Retinal pigment epithelial cell (primary cell): ENCODE data around the gene TTC12.

Source experiments
- DNase-seq: peaks from one replicate; pipeline ENCODE4 v3.0.0-alpha.2; 2010; ENCODE audit warnings: low read depth
- H3K4me3 ChIP-seq: 2 replicates; pipeline ENCODE4 v1.5.1; 2011; ENCODE audit warnings: mild to moderate bottlenecking, low read length, control low read depth, moderate library complexity
- TF ChIP-seq, protein P1 (sequence below): conservative IDR thresholded peaks from 2 replicates; pipeline ENCODE4 v1.5.1; 2011; ENCODE audit warnings: low read depth, low read length, control low read depth, inconsistent platforms

Gene TTC12

DNA sequence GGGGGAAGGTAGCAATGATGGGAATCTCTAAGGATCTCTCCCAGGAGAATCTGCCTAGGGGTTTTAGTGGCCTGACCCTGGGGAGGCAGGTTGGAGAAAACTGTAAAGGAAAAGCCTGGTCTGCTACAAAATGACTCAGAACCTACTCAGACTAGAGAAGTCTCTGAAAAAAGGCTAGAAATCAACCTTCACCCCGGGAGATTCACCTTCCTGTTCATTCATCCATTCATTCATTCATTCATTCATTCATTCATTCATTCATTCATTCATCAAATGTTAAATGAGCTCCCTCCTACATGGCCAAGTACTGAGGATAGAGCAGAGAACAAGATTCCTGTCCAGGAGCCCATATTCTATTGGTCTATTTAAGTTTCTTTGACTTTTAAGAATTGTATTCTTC, 64.3 kb downstream of the TTC12 start:
- no peak for DNase-seq
- H3K4me3 ChIP-seq, result no peak overlapping the region
- TF ChIP-seq, protein P1, sequence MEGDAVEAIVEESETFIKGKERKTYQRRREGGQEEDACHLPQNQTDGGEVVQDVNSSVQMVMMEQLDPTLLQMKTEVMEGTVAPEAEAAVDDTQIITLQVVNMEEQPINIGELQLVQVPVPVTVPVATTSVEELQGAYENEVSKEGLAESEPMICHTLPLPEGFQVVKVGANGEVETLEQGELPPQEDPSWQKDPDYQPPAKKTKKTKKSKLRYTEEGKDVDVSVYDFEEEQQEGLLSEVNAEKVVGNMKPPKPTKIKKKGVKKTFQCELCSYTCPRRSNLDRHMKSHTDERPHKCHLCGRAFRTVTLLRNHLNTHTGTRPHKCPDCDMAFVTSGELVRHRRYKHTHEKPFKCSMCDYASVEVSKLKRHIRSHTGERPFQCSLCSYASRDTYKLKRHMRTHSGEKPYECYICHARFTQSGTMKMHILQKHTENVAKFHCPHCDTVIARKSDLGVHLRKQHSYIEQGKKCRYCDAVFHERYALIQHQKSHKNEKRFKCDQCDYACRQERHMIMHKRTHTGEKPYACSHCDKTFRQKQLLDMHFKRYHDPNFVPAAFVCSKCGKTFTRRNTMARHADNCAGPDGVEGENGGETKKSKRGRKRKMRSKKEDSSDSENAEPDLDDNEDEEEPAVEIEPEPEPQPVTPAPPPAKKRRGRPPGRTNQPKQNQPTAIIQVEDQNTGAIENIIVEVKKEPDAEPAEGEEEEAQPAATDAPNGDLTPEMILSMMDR, result no peak

DNA sequence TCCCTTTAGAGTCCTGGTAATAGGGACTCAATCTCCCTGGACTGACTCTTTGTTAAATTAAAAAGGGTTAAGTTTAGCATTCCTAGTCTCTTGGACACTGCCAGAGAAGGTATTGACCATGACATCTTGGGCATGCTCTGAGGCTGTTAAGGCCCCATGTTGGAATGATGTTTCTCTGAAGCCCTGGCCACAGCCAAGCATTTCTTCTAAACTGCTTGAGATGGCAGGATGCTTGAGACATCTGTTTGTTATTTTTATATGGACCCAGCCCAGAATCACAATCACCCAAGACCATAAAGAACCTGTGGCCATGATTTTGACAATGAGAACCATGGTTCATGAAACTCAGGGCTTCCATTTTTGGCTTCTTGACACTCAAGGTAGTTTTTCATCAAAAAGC, 67.7 kb downstream of the TTC12 start:
- TF ChIP-seq, protein P1, result no peak
- no peak overlapping the region for H3K4me3 ChIP-seq
- DNase-seq, result no peak

DNA sequence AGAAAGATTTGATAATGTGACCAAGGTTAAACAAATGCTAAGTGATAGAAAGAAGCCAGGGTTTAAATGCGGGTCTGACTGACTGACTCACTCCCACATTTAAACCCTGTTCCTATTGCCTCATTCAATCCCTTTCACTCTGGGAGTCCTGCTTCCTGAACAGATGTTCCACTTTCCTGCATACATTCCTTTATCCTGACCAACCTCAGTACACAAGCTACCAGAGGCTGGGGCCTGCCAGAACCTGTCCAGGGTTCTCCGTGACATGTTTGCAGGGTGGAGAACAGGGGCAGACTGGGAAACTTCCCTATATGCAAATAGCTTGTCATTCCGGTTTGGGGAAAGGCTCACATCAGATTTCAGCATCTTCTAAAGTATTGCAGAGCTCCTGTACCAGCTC, 70.2 kb downstream of the TTC12 start:
- no peak overlapping the region for H3K4me3 ChIP-seq
- no peak for DNase-seq
- TF ChIP-seq, protein P1, result no peak

DNA sequence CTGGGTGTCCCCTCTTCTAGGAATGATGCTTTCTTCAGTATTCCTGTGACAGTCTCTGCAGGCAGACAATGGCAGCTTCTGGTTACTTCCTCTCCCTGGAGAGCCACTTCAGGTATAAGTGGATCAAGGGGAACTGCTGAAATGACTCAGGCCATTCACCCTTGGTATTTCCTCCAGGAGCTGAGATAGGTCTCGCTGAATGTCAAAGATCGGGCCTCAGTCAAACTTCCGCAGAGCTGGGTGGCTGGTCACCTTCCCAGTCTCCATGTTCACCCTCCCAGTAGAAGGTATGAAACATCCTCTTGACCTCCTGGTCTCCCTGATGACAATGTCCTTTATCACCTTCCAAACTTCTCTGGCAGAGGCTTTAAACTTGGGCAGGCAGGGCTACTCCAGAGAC, 71.4 kb downstream of the TTC12 start:
- H3K4me3 ChIP-seq, result no peak overlapping the region
- TF ChIP-seq, protein P1, result no peak
- DNase-seq, result no peak

DNA sequence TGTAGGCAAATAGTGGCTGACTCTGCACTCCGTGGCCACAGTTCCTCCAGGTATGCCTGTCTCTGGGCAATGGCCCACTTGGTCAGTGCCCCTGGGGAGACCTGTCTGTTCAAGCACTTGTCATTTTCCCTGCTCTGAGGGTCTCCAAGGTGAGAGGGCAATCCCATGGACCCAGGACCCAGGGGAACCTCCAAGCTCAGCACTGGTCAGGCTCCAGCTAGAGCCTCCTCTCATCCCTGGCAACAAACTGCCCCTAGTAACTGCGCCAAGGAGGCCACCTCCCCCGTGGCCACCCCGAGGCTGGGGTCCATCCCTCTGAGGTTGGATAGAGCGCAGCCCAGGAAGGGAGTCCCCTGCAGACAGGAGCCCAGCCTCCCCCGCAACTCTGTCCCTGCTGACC, 72.5 kb downstream of the TTC12 start:
- TF ChIP-seq, protein P1, result no peak
- DNase-seq, result no peak
- no peak overlapping the region for H3K4me3 ChIP-seq

DNA sequence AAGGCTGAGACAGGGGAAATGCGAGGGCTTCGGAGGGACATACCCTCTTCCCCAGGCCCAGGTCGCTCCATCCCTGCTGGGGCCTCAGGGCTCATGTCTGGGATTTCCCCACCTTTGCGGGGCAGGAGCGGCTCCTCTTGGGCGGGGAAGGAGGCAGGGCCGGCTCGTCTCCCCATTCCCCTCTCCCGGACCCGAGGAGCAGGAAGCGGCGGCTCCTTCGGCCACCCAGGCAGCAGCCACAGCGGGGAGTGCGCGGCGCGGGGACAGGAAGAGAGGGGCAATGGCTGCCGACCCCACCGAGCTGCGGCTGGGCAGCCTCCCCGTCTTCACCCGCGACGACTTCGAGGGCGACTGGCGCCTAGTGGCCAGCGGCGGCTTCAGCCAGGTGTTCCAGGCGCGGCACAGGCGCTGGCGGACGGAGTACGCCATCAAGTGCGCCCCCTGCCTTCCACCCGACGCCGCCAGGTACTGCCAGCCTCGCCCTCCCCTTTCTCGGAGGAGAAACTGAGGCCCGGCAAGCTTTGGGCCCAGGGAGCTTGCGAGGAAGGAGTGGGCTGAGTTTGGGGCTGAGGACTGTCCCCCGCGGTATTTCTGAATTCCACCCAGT, 73.3 kb downstream of the TTC12 start, which contains the start of gene ANKK1:
Gene ANKK1 (plus strand): TSS at position 175 of the 607 bp plus-strand sequence. CDS start 106 bp downstream, at position 281.
- peak within 1 kb of the TSS; percentile 20 for H3K4me3 ChIP-seq
- no peak for DNase-seq
- TF ChIP-seq, protein P1, result peak; percentile 43

DNA sequence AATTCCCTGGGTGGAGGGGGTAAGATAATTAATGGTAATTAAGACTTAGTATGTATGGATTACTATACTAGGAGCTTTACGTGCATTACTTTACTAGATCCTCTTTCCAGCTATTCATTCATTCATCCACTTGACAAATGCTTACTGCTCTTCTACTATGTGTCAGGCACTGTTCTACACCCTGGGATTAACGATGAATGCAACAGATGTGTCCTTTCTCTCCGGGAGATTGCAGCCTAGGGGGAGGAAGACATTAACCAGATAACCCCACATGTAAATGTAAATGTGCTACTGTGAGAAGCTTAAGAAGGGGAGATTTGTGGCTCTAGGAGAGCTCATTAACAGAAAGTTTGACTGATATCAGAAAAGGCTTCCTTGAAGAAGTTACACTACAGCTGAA, 74.9 kb downstream of the TTC12 start:
- TF ChIP-seq, protein P1, result no peak
- DNase-seq, result no peak
- no peak overlapping the region for H3K4me3 ChIP-seq
